PC-9 (cell line): ENCODE results near the gene KCNMB1. TPM values are rescaled to one million over a fixed set of nuclear protein-coding genes. Genes with fewer than 3 reads are reported as not detected.

Experiments used
- BruUV-seq: library from RNA; stranded (reverse); fragments of 400-500 nt; replicated peaks from 2 replicates; lab custom pipeline; 2021; lab: Mats Ljungman, UMichigan
- CTCF ChIA-PET: fragments of 300-600 bp; sonication (Branson Sonifier 250); formaldehyde crosslinking; loops from one replicate; lab custom pipeline; 2022; ENCODE audit warnings: antibody characterized with exemption; lab: Charles Lee
- POLR2A ChIA-PET: fragments of 300-600 bp; sonication (Branson Sonifier 250); formaldehyde crosslinking; loops from one replicate; lab custom pipeline; 2022; ENCODE audit warnings: antibody characterized with exemption; ENCODE audit not compliant: unreplicated experiment; lab: Charles Lee
- DNase-seq, 2 experiments: peaks; one replicate each; pipeline versions ENCODE4 v3.0.0 to v3.0.0-alpha.2; 2015 to 2022; ENCODE audit warnings: mixed read lengths in 1 of 2
- H2AFZ ChIP-seq: fragments of 200-600 bp; sonication (generic); 2 replicates; pipeline ENCODE4 v1.8.1; 2017; ENCODE audit warnings: antibody characterized with exemption
- H3F3A ChIP-seq: fragments of 200-600 bp; sonication (generic); 2 replicates; pipeline ENCODE4 v1.8.1; 2017; ENCODE audit warnings: antibody characterized with exemption, mild to moderate bottlenecking, low read depth; ENCODE audit not compliant: insufficient read depth
- H3K27ac ChIP-seq: fragments of 200-600 bp; sonication (generic); 2 replicates; pipeline ENCODE4 v1.6.1; 2016; ENCODE audit warnings: mixed run types
- H3K27me3 ChIP-seq: fragments of 200-600 bp; sonication (generic); 2 replicates; pipeline ENCODE4 v1.6.1; 2016; ENCODE audit warnings: low read depth, mixed run types; ENCODE audit not compliant: insufficient read depth
- H3K36me3 ChIP-seq: fragments of 200-600 bp; sonication (generic); 2 replicates; pipeline ENCODE4 v1.6.1; 2016; ENCODE audit warnings: low read depth, mixed run types
- H3K4me1 ChIP-seq: fragments of 200-600 bp; sonication (generic); replicated peaks from 2 replicates; pipeline ENCODE4 v1.6.1; 2016; ENCODE audit warnings: mixed run types; ENCODE audit not compliant: insufficient read depth
- H3K4me2 ChIP-seq: fragments of 200-600 bp; sonication (generic); 2 replicates; pipeline ENCODE4 v1.6.1; 2017; ENCODE audit warnings: mixed run types
- H3K4me3 ChIP-seq: fragments of 200-600 bp; sonication (generic); 2 replicates; pipeline ENCODE4 v1.6.1; 2016; ENCODE audit warnings: mixed run types
- H3K79me2 ChIP-seq: fragments of 200-600 bp; sonication (generic); 2 replicates; pipeline ENCODE4 v1.6.1; 2017; ENCODE audit warnings: low read depth, mixed run types
- H3K9me2 ChIP-seq: fragments of 200-600 bp; sonication (generic); 2 replicates; pipeline ENCODE4 v1.8.1; 2017; ENCODE audit warnings: mild to moderate bottlenecking; ENCODE audit not compliant: insufficient read depth
- H3K9me3 ChIP-seq: fragments of 200-600 bp; sonication (generic); 2 replicates; pipeline ENCODE4 v1.8.1; 2016; ENCODE audit warnings: low read depth; ENCODE audit not compliant: insufficient read depth
- H4K20me1 ChIP-seq: fragments of 200-600 bp; sonication (generic); 2 replicates; pipeline ENCODE4 v1.8.1; 2017; ENCODE audit not compliant: insufficient read depth
- CTCF ChIP-seq: fragments of 200-600 bp; sonication (generic); conservative IDR thresholded peaks from 2 replicates; pipeline ENCODE4 v1.6.1; 2017; ENCODE audit warnings: mixed run types, antibody characterized with exemption, mild to moderate bottlenecking, moderate library complexity
- EZH2 ChIP-seq: fragments of 200-600 bp; sonication (generic); IDR thresholded peaks from 2 replicates; pipeline ENCODE4 v1.8.0; 2017; ENCODE audit warnings: antibody characterized with exemption, low read depth
- intact Hi-C: fragments of 100-400 bp; cut with micrococcal nuclease; formaldehyde crosslinking; loops from one replicate; pipeline ENCODE4 v1.10.0; 2022; ENCODE audit not compliant: unreplicated experiment
- total RNA-seq: library from RNA; stranded (reverse); gene quantifications from 2 replicates; pipeline ENCODE4 v1.2.3, GENCODE V29; 2021

KCNMB1 gene
- total RNA-seq, 1 experiment from 2014 or later: not detected

- no TSS peak for BruUV-seq
- Histone ChIP-seq H3K27me3 (peaks cover 19% of the 10 kb centered on the region; the same call in 1 of the 2 replicates), H3K4me2 (no peak overlapping the region)
These were observed 16.2 kb downstream of the KCNMB1 start for GRCh38 chr5:170372971-170373370.

GRCh38 chr5:170368586-170368985 is 20.6 kb downstream of the KCNMB1 start:
- Histone ChIP-seq H2AFZ (no peak overlapping the region), H3K36me3 (no peaks in the 10 kb centered on the region), H3F3A (no peaks in the 10 kb centered on the region), H3K4me1 (0 out of 2 replicates have a peak, but pooled peaks cover 3% of the 10 kb centered on the region), H3K9me3 (no peaks in the 10 kb centered on the region), H3K4me2 (no peak overlapping the region), H3K4me3 (no peak overlapping the region), H3K27me3 (peaks cover 22% of the 10 kb centered on the region; the same call in 1 of the 2 replicates), H4K20me1 (no peaks in the 10 kb centered on the region), H3K27ac (no peak overlapping the region), H3K9me2 (no peaks in the 10 kb centered on the region), H3K79me2 (no peaks in the 10 kb centered on the region)
- no TSS peak for BruUV-seq
- CTCF ChIA-PET: no interaction called here
- TF ChIP-seq EZH2 (no peak), CTCF (no peak)
- DNase-seq: no peak
- intact Hi-C loops: no loop called here
- POLR2A ChIA-PET: no interaction called here

More at GRCh38 chr5:170372971-170373370, 16.2 kb downstream of the KCNMB1 start:
- Histone ChIP-seq H3K79me2 (no peaks in the 10 kb centered on the region), H2AFZ (no peak overlapping the region), H3K27ac (no peak overlapping the region), H3K4me1 (no peaks in the 10 kb centered on the region), H3F3A (no peaks in the 10 kb centered on the region), H3K4me3 (no peak overlapping the region), H3K36me3 (no peaks in the 10 kb centered on the region), H3K9me2 (no peaks in the 10 kb centered on the region), H4K20me1 (no peaks in the 10 kb centered on the region), H3K9me3 (no peaks in the 10 kb centered on the region)
- DNase-seq: no peak
- POLR2A ChIA-PET: no interaction called here
- CTCF ChIA-PET: no interaction called here
- intact Hi-C loops: no loop called here
- TF ChIP-seq EZH2: no peak
- no peak for TF ChIP-seq CTCF

GRCh38 chr5:170366276-170366675 is 22.9 kb downstream of the KCNMB1 start:
- Histone ChIP-seq H3K4me3 (no peak overlapping the region), H3K4me2 (no peak overlapping the region), H3K9me3 (no peaks in the 10 kb centered on the region), H3K9me2 (no peaks in the 10 kb centered on the region), H3K79me2 (no peaks in the 10 kb centered on the region), H3K36me3 (no peaks in the 10 kb centered on the region), H3K27me3 (peaks cover 22% of the 10 kb centered on the region; the same call in 1 of the 2 replicates), H3K27ac (no peak overlapping the region), H3F3A (no peaks in the 10 kb centered on the region), H2AFZ (no peak overlapping the region), H4K20me1 (no peaks in the 10 kb centered on the region), H3K4me1 (0 out of 2 replicates have a peak, but pooled peaks cover 3% of the 10 kb centered on the region)
- TF ChIP-seq EZH2: no peak
- no peak for TF ChIP-seq CTCF
- intact Hi-C loops: no loop called here
- no peak for DNase-seq
- POLR2A ChIA-PET: no interaction called here
- no TSS peak for BruUV-seq
- CTCF ChIA-PET: no interaction called here
